GM23248 (cell line): ENCODE measurements around the gene ACLY.

Experiments used
- EZH2 ChIP-seq: fragments of 200-600 bp; sonication (generic); IDR thresholded peaks from 2 replicates; pipeline ENCODE4 v1.6.1; 2018; ENCODE audit warnings: antibody characterized with exemption, mild to moderate bottlenecking; ENCODE audit not compliant: insufficient read depth, poor library complexity, severe bottlenecking
- EZH2phosphoT487 ChIP-seq: fragments of 200-600 bp; sonication (generic); IDR thresholded peaks from 2 replicates; pipeline ENCODE4 v1.6.1; 2018; ENCODE audit warnings: antibody characterized with exemption, moderate library complexity, mild to moderate bottlenecking, low read depth; ENCODE audit not compliant: insufficient read depth

GRCh38 chr17:41907633-41908539, 10.9 kb downstream of the ACLY start:
- TF ChIP-seq EZH2phosphoT487 (no peak), EZH2 (no peak)
